Sigmoid colon (tissue), 4 donors: ENCODE data around the gene COBL.

ENCODE experiments used
- EP300 ChIP-seq, 4 donors: sonication (generic); formaldehyde crosslinking; IDR thresholded peaks; one replicate each; pipeline ENCODE4 v1.6.1; 2017; ENCODE audit warnings: antibody characterized with exemption in 4 of 4
- POLR2A ChIP-seq, 2 donors: fragments of 450-650 bp; IDR thresholded peaks; one replicate each; pipeline ENCODE4 v1.6.1; 2016; ENCODE audit warnings: antibody characterized with exemption in 2 of 2, mild to moderate bottlenecking in 2 of 2, moderate library complexity in 2 of 2
- POLR2AphosphoS5 ChIP-seq, 4 donors: sonication (generic); formaldehyde crosslinking; IDR thresholded peaks; one replicate each; pipeline ENCODE4 v1.6.1; 2017; ENCODE audit warnings: antibody characterized with exemption in 4 of 4
- TF ChIP-seq, protein P1 (sequence below), 4 experiments: fragments of 450-650 bp in 3 of 4; fragments of 200-600 bp in 1 of 4; IDR thresholded peaks; one replicate each; pipeline ENCODE4 v1.5.1; 2016 to 2019; ENCODE audit warnings: antibody characterized with exemption in 4 of 4, mild to moderate bottlenecking in 3 of 4, moderate library complexity in 2 of 4

DNA sequence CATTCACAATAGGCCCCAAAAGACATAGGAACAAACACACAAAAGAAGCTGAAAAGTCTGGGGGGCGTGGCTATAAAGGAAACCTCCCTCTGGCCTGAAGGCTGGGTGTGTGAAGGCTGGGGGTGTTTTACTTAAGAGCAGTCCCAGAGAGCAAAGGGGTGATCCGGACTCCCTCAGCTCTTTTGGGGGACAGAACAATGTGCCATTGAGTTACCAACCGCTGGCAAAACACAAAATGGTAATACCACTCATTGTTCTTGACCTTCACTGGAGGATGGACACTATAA lies 189.0 kb downstream of the COBL start:
- TF ChIP-seq, protein P1, sequence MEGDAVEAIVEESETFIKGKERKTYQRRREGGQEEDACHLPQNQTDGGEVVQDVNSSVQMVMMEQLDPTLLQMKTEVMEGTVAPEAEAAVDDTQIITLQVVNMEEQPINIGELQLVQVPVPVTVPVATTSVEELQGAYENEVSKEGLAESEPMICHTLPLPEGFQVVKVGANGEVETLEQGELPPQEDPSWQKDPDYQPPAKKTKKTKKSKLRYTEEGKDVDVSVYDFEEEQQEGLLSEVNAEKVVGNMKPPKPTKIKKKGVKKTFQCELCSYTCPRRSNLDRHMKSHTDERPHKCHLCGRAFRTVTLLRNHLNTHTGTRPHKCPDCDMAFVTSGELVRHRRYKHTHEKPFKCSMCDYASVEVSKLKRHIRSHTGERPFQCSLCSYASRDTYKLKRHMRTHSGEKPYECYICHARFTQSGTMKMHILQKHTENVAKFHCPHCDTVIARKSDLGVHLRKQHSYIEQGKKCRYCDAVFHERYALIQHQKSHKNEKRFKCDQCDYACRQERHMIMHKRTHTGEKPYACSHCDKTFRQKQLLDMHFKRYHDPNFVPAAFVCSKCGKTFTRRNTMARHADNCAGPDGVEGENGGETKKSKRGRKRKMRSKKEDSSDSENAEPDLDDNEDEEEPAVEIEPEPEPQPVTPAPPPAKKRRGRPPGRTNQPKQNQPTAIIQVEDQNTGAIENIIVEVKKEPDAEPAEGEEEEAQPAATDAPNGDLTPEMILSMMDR (IDR thresholded peaks at IDR 0.05), result no peak
- TF ChIP-seq POLR2AphosphoS5 (IDR thresholded peaks at IDR 0.05), result no peak
- no peak for TF ChIP-seq EP300 (IDR thresholded peaks at IDR 0.05)
- TF ChIP-seq POLR2A (IDR thresholded peaks at IDR 0.05), result no peak
